ENCODE results near the gene COL6A3. TPM values are rescaled to one million over a fixed set of nuclear protein-coding genes. Genes with fewer than 3 reads are reported as not detected.

COL6A3 gene
- total and polyA plus RNA-seq, 9 of the 15 experiments (the other 6 are each of a cell fraction or from before 2014, with no cell fraction given), result 0.07 to 4.1 (median 1.5) TPM

- ATAC-seq, result no peak
- in situ Hi-C loops (cut with MboI) (no loop called here), intact Hi-C loops (cut with micrococcal nuclease) (no loop called here)
- Histone ChIP-seq H3K4me1 (replicated peaks in 1 of 2; ENCODE audit: control insufficient read depth in 2 of 2, insufficient read depth in 2 of 2, low read length in 2 of 2) (no peaks in the 10 kb centered on the region), H3K4me3 (no peak overlapping the region), H2AFZ (ENCODE audit: low read depth, low read length) (no peak overlapping the region), H3K9ac (ENCODE audit: insufficient read depth in 1 of 2, low read depth in 2 of 2, low read length in 2 of 2) (no peak overlapping the region), H3K79me2 (ENCODE audit: control insufficient read depth, insufficient read depth, low read length) (no peaks in the 10 kb centered on the region), H3K4me2 (ENCODE audit: insufficient read depth, low read length) (no peak overlapping the region), H3K9me1 (ENCODE audit: control insufficient read depth, insufficient read depth, low read length) (no peaks in the 10 kb centered on the region), H3K36me3 (ENCODE audit: control insufficient read depth, insufficient read depth, low read length) (no peaks in the 10 kb centered on the region), H3K27me3 (ENCODE audit: control insufficient read depth in 2 of 2, insufficient read depth in 2 of 2, low read length in 2 of 2) (peaks cover 0 to 37% of the 10 kb centered on the region in 2 experiments; a peak in 3 of 5 replicates), H4K20me1 (replicated peaks; ENCODE audit: control insufficient read depth, insufficient read depth, low read length) (no peaks in the 10 kb centered on the region), H3K9me3 (replicated peaks; ENCODE audit: control insufficient read depth, insufficient read depth, low read depth, low read length) (no peaks in the 10 kb centered on the region), H3K27ac (ENCODE audit: extremely low read depth, low read depth, low read length) (no peak overlapping the region)
- 13% methylated on average over 6 of the region's 7 CpGs for WGBS (ENCODE audit: insufficient coverage, low coverage, missing lambda C conversion rate)
- FAIRE-seq, result no peak
- TF ChIP-seq KAT2B (IDR thresholded peaks at IDR 0.05; ENCODE audit: low read depth, low read length) (no peak), FOXP1 (CRISPR knock-in tag; IDR thresholded peaks at IDR 0.05) (no peak)
- no TSS peak for BruUV-seq (replicated peaks)
- no peak for DNase-seq (ENCODE audit: extremely low read depth in 1 of 4, low spot score in 3 of 4)
- POLR2A ChIA-PET, result interaction anchor here (0.7 kb wide), 1 partner anchor 247 kb away, joined by 3 read pairs; no protein-coding TSS in a partner anchor
- CTCF ChIA-PET (ENCODE audit: low intra/inter-chr PET ratio), result no interaction called here
Measured at GRCh38 chr2:237412646-237412987, 1.3 kb downstream of the COL6A3 start.

GRCh38 chr2:237411683-237412423, 2.1 kb downstream of the COL6A3 start:
- CTCF ChIA-PET (ENCODE audit: low intra/inter-chr PET ratio), result no interaction called here
- DNase-seq (ENCODE audit: extremely low read depth in 1 of 4, low spot score in 3 of 4) (no peak), ATAC-seq (no peak), FAIRE-seq (no peak)
- Histone ChIP-seq H3K36me3 (ENCODE audit: control insufficient read depth, insufficient read depth, low read length) (no peaks in the 10 kb centered on the region), H3K27ac (ENCODE audit: extremely low read depth, low read depth, low read length) (no peak overlapping the region), H3K4me2 (ENCODE audit: insufficient read depth, low read length) (no peak overlapping the region), H3K27me3 (ENCODE audit: control insufficient read depth in 2 of 2, insufficient read depth in 2 of 2, low read length in 2 of 2) (peaks cover 0 to 29% of the 10 kb centered on the region in 2 experiments; a peak in 3 of 5 replicates), H3K9ac (ENCODE audit: insufficient read depth in 1 of 2, low read depth in 2 of 2, low read length in 2 of 2) (no peak overlapping the region), H3K9me3 (replicated peaks; ENCODE audit: control insufficient read depth, insufficient read depth, low read depth, low read length) (no peaks in the 10 kb centered on the region), H4K20me1 (replicated peaks; ENCODE audit: control insufficient read depth, insufficient read depth, low read length) (no peaks in the 10 kb centered on the region), H3K9me1 (ENCODE audit: control insufficient read depth, insufficient read depth, low read length) (no peaks in the 10 kb centered on the region), H3K79me2 (ENCODE audit: control insufficient read depth, insufficient read depth, low read length) (no peaks in the 10 kb centered on the region), H3K4me3 (no peak overlapping the region), H2AFZ (ENCODE audit: low read depth, low read length) (no peak overlapping the region), H3K4me1 (replicated peaks in 1 of 2; ENCODE audit: control insufficient read depth in 2 of 2, insufficient read depth in 2 of 2, low read length in 2 of 2) (no peaks in the 10 kb centered on the region)
- no TSS peak for BruUV-seq (replicated peaks)
- 8% methylated on average over 15 of the region's 16 CpGs for WGBS (ENCODE audit: insufficient coverage, low coverage, missing lambda C conversion rate)
- in situ Hi-C loops (cut with MboI), result no loop called here
- POLR2A ChIA-PET, result no interaction called here
- intact Hi-C loops (cut with micrococcal nuclease), result no loop called here
- no peak for TF ChIP-seq TAF9B (IDR thresholded peaks at IDR 0.05; ENCODE audit: partially characterized antibody)
- no peak for TF ChIP-seq ARID3B (CRISPR knock-in tag; IDR thresholded peaks at IDR 0.05; ENCODE audit: borderline replicate concordance)
- TF ChIP-seq EWSR1 (IDR thresholded peaks at IDR 0.05; ENCODE audit: borderline replicate concordance, low read depth, partially characterized antibody), result no peak
- TF ChIP-seq SOX6 (IDR thresholded peaks at IDR 0.05), result no peak
- no peak for TF ChIP-seq ERF (CRISPR knock-in tag; IDR thresholded peaks at IDR 0.05)
- no peak for TF ChIP-seq MAFF (IDR thresholded peaks at IDR 0.05; ENCODE audit: low read length)
- no peak for TF ChIP-seq HDAC3 (IDR thresholded peaks at IDR 0.05; ENCODE audit: borderline replicate concordance, partially characterized antibody)
- no peak for TF ChIP-seq CBFA2T2 (conservative IDR thresholded peaks at IDR 0.05)
- no peak for TF ChIP-seq MITF (IDR thresholded peaks at IDR 0.05)
- no peak for TF ChIP-seq SMAD3 (CRISPR knock-in tag; conservative IDR thresholded peaks at IDR 0.05)

All from K562 (cell line).